ES-I3 (cell line): Measurements from ENCODE around the gene ENKD1.
A peak's percentile ranks its signal among the peaks of the same experiment; 100 is the strongest.

Source experiments
- H3K36me3 ChIP-seq: 2 replicates; pipeline ENCODE4 v1.6.1; 2013; ENCODE audit warnings: mild to moderate bottlenecking, low read length, control low read depth, moderate library complexity; ENCODE audit not compliant: insufficient read depth
- H3K4me1 ChIP-seq: 2 replicates; pipeline ENCODE4 v1.6.1; 2013; ENCODE audit warnings: mild to moderate bottlenecking, control low read depth, low read length; ENCODE audit not compliant: insufficient read depth
- H3K9ac ChIP-seq: 2 replicates; pipeline ENCODE4 v1.6.1; 2013; ENCODE audit warnings: low read depth, mild to moderate bottlenecking, low read length, moderate library complexity
- H3K9me3 ChIP-seq: 2 replicates; pipeline ENCODE4 v1.6.1; 2013; ENCODE audit warnings: mild to moderate bottlenecking, low read length, moderate library complexity; ENCODE audit not compliant: control insufficient read depth, insufficient read depth

ENKD1 gene

GRCh38 chr16:67653128-67653788 lies 13.3 kb downstream of the ENKD1 start:
- no peaks in the 10 kb centered on the region for H3K9me3 ChIP-seq
- H3K4me1 ChIP-seq, result peaks cover 4% of the 10 kb centered on the region
- H3K36me3 ChIP-seq, result no peaks in the 10 kb centered on the region
- peak overlapping the region; percentile 29; the same call in 1 of the 2 replicates for H3K9ac ChIP-seq

GRCh38 chr16:67652578-67653127 lies 13.9 kb downstream of the ENKD1 start:
- Histone ChIP-seq H3K4me1 (peaks cover 4% of the 10 kb centered on the region), H3K9ac (peak overlapping the region; percentile 29; the same call in 1 of the 2 replicates), H3K9me3 (no peaks in the 10 kb centered on the region), H3K36me3 (no peaks in the 10 kb centered on the region)

GRCh38 chr16:67651847-67652246 lies 14.7 kb downstream of the ENKD1 start:
- Histone ChIP-seq H3K36me3 (no peaks in the 10 kb centered on the region), H3K9me3 (no peaks in the 10 kb centered on the region), H3K9ac (no peak overlapping the region), H3K4me1 (peaks cover 4% of the 10 kb centered on the region)

GRCh38 chr16:67651039-67651438 lies 15.5 kb downstream of the ENKD1 start:
- Histone ChIP-seq H3K36me3 (no peaks in the 10 kb centered on the region), H3K9me3 (no peaks in the 10 kb centered on the region), H3K4me1 (peaks cover 4% of the 10 kb centered on the region), H3K9ac (no peak overlapping the region)

GRCh38 chr16:67650023-67650422 lies 16.5 kb downstream of the ENKD1 start:
- Histone ChIP-seq H3K9me3 (no peaks in the 10 kb centered on the region), H3K4me1 (peaks cover 4% of the 10 kb centered on the region), H3K9ac (peak overlapping the region; percentile 37; the same call in 1 of the 2 replicates), H3K36me3 (no peaks in the 10 kb centered on the region)

GRCh38 chr16:67649494-67649931 lies 17.0 kb downstream of the ENKD1 start:
- Histone ChIP-seq H3K4me1 (peaks cover 4% of the 10 kb centered on the region), H3K9me3 (no peaks in the 10 kb centered on the region; the same call in 1 of the 2 replicates), H3K9ac (peak overlapping the region; percentile 37; the same call in 1 of the 2 replicates), H3K36me3 (no peaks in the 10 kb centered on the region)

GRCh38 chr16:67648764-67649407 lies 17.7 kb downstream of the ENKD1 start:
- peaks cover 4% of the 10 kb centered on the region for H3K4me1 ChIP-seq
- H3K9me3 ChIP-seq, result no peaks in the 10 kb centered on the region; the same call in 1 of the 2 replicates
- peak overlapping the region; percentile 22; the same call in 1 of the 2 replicates for H3K9ac ChIP-seq
- no peaks in the 10 kb centered on the region for H3K36me3 ChIP-seq

- no peaks in the 10 kb centered on the region; the same call in 1 of the 2 replicates for H3K9me3 ChIP-seq
- H3K36me3 ChIP-seq, result no peaks in the 10 kb centered on the region
- peak overlapping the region; percentile 22; the same call in 1 of the 2 replicates for H3K9ac ChIP-seq
- H3K4me1 ChIP-seq, result peaks cover 4% of the 10 kb centered on the region
These were observed 18.3 kb downstream of the ENKD1 start for GRCh38 chr16:67648088-67648763.

- no peak overlapping the region for H3K9ac ChIP-seq
- peaks cover 4% of the 10 kb centered on the region for H3K4me1 ChIP-seq
- H3K36me3 ChIP-seq, result no peaks in the 10 kb centered on the region
- no peaks in the 10 kb centered on the region; the same call in 1 of the 2 replicates for H3K9me3 ChIP-seq
These were observed 18.9 kb downstream of the ENKD1 start for GRCh38 chr16:67647681-67648080.

- Histone ChIP-seq H3K9me3 (no peaks in the 10 kb centered on the region; the same call in 1 of the 2 replicates), H3K9ac (no peak overlapping the region), H3K4me1 (peaks cover 4% of the 10 kb centered on the region), H3K36me3 (no peaks in the 10 kb centered on the region)
These were observed 19.4 kb downstream of the ENKD1 start for GRCh38 chr16:67647111-67647651.

GRCh38 chr16:67645397-67646121 lies 21.0 kb downstream of the ENKD1 start:
- no peaks in the 10 kb centered on the region for H3K36me3 ChIP-seq
- no peaks in the 10 kb centered on the region; the same call in 1 of the 2 replicates for H3K9me3 ChIP-seq
- peaks cover 4% of the 10 kb centered on the region for H3K4me1 ChIP-seq
- H3K9ac ChIP-seq, result peak overlapping the region; percentile 44

GRCh38 chr16:67644038-67644437 lies 22.5 kb downstream of the ENKD1 start:
- Histone ChIP-seq H3K9ac (no peak overlapping the region; the same call in 1 of the 2 replicates), H3K9me3 (no peaks in the 10 kb centered on the region; the same call in 1 of the 2 replicates), H3K36me3 (no peaks in the 10 kb centered on the region)

GRCh38 chr16:67641779-67642708 lies 24.5 kb downstream of the ENKD1 start:
- no peak overlapping the region for H3K9ac ChIP-seq

More at GRCh38 chr16:67644038-67644437, 22.5 kb downstream of the ENKD1 start:
- H3K4me1 ChIP-seq, result peaks cover 1% of the 10 kb centered on the region

More at GRCh38 chr16:67641779-67642708, 24.5 kb downstream of the ENKD1 start:
- no peaks in the 10 kb centered on the region for H3K4me1 ChIP-seq
- peaks cover 9% of the 10 kb centered on the region; the same call in 1 of the 2 replicates for H3K36me3 ChIP-seq
- H3K9me3 ChIP-seq, result no peaks in the 10 kb centered on the region; the same call in 1 of the 2 replicates
